Stimulated activated naive CD4-positive, alpha-beta T cell (primary cell): Measurements from ENCODE around the gene KLF16.
"Not testable (repeated sequence)": the region's sequence is repeated elsewhere in the genome, so short reads cannot be mapped to it uniquely, and the experiment has no call there.

Experiments used
- DNase-seq, 6 experiments: peaks; one replicate each; lab custom pipeline; 2025; lab: John Stamatoyannopoulos, UW

The KLF16 gene

GRCh38 chr19:1863328-1863637 lies at the start of gene KLF16:
TSS of gene KLF16 (minus strand) at chr19:1863579. CDS start at chr19:1863497, 82 bp downstream.
- DNase-seq = no peak

- DNase-seq = no peak
Observed at GRCh38 chr19:1912760-1913505, 49.6 kb upstream of the KLF16 start.

DNA sequence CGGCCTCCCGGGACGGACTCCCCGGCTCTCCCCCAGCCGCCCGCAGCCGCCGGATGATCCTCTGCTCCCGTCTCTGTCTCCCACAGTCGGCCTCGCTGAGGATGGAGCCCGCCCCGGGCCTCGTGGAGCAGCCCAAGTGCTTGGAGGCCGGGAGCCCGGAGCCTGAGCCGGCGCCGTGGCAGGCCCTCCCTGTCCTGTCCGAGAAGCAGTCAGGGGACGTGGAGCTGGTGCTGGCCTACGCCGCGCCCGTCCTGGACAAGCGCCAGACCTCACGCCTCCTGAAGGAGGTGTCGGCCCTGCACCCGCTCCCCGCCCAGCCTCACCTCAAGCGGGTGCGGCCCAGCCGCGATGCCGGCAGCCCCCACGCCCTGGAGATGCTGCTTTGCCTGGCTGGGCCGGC lies 48.6 kb upstream of the KLF16 start:
- DNase-seq = no peak

DNA sequence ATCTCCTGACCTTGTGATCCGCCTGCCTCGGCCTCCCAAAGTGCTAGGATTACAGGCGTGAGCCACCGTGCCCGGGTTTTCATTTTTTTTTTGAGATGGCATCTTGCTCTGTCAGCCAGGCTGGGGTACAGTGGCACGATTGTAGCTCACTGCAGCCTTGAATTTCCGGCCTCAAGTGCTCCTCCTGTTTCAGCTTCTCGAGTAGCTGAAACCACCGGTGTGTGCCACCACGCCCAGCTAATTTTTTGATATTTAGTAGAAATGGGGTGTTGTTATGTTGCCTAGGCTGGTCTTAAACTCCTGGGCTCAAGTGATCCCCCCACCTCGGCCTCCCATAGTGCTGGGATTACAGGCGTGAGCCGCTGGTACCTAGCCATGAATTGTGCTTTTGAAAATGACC lies 47.7 kb upstream of the KLF16 start:
- no peak for DNase-seq

- no peak for DNase-seq
Observed at GRCh38 chr19:1910177-1910576, 46.8 kb upstream of the KLF16 start.

DNA sequence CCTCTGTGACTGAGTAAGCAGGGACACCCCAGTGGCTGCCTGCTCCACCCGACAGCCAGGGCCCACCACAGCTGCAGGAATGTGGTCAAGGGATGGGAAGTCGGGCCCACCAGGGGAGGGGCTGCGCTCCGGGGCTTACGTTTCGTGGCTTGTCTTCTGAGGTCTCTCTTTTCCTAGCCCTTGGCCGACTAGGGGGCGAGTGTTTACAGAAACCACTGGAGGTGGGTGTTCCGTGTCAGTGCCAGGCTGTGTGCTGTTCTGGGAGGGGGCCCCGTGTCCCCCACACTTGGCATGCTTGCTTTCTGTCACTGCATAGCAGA lies 46.3 kb upstream of the KLF16 start:
- DNase-seq = no peak

DNA sequence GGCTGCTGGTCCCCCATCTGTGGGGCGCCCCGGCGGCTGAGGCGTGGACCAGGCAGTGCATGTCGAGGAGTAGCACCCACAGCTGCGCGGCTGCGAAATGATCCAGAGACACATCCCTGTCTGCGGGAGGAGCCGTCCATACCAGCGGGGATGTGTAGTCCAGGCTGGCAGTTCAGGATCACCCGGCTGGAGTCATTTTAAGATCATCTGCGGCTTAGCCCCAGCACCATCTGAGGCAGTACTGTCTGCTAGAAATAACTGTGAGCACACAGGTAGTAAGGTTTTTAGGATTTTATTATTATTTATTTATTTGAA lies 44.9 kb upstream of the KLF16 start:
- DNase-seq = no peak

GRCh38 chr19:1907563-1908363 lies 44.4 kb upstream of the KLF16 start:
- DNase-seq = no peak

GRCh38 chr19:1906985-1907562 lies 43.7 kb upstream of the KLF16 start:
- DNase-seq = no peak

DNA sequence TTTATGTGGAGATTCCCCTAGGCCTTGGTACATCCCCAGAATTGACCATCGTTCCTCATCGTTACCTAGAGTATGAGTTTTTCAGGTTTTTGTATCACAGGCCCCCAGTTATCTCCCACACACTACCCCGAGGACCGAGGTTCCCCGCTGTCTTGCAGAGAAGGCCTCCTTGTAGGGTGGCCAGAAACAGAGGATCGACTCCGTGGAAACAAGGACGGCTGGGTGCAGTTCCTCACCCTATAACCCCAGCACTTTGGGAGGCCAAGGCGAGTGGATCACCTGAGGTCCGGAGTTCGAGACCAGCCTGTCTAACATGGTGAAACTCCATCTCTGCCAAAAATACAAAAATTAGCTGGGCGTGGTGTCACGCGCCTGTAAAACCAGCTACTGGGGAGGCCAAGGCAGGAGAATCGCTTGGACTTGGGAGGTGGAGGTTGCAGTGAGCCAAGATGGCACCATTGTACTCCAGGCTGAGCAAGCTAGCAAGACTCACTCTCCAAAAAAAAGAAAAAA lies 42.5 kb upstream of the KLF16 start:
- no peak for DNase-seq

- peak; percentile 93 to 97 (median 96) for DNase-seq
Observed at GRCh38 chr19:1905110-1905862, 41.9 kb upstream of the KLF16 start, which contains the start of the genes ADAT3 and SCAMP4. TSS of gene ADAT3 (plus strand) at chr19:1905399. CDS start at chr19:1912048, 6,649 bp downstream. TSS of gene SCAMP4 (plus strand) at chr19:1905399. CDS start at chr19:1915020, 9,621 bp downstream.

DNA sequence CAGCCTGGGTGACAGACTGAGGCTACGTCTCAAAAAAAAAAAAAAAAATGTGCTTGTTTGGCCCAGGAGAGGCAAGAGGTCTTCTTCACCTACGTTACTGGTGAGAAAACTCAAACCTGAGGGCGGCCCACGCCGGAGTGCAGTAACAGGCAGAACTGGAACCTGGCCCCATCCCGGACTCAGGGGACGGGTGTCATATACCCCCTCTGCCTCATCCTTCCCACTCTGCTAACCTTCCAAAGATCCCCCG lies 41.4 kb upstream of the KLF16 start:
- no peak for DNase-seq

DNA sequence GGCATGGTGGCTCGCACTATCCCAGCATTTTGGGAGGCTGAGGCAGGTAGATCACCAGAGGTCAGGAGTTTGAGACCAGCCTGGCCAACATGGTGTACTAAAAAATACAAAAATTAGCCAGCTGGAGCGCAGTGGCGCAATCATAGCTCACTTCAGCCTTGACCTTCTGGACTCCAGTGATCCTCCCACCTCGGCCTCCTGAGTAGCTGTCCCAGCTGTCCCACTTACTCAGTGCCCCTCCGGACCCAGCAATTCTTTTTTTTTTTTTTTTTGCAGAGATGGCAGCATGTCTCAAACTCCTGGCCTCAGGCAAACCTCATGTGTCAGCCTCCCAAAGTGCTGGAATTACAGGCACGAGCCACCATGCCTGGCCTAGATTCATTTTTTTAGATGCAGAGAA lies 39.5 kb upstream of the KLF16 start:
- no peak for DNase-seq

DNA sequence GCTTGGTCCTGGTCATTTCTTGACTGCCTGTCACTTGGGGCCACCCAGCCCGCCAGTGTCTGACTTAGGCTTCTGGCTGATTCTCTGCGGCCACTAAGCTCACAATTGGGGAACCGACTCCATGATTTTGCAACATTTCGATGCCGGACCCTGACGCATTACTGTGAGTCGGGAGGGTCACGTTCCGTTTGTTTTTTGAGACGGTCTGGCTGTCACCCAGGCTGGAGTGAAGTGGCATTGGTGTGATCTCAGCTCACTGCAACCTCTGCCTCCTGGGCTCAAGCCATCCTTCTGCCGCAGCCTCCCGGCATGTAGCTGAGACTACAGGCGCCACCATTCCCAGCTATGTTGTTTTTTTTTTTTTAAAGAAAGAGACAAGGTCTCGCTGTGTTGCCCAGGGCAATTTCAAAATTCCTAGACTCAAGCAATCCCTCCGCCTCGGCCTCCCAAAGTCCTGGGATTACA lies 38.6 kb upstream of the KLF16 start:
- no peak for DNase-seq

- no peak for DNase-seq
Observed at GRCh38 chr19:1896508-1896907, 33.1 kb upstream of the KLF16 start.

- no peak for DNase-seq
Observed at GRCh38 chr19:1893791-1894190, 30.4 kb upstream of the KLF16 start.

- no peak for DNase-seq
Observed at GRCh38 chr19:1889907-1890306, 26.5 kb upstream of the KLF16 start.

DNA sequence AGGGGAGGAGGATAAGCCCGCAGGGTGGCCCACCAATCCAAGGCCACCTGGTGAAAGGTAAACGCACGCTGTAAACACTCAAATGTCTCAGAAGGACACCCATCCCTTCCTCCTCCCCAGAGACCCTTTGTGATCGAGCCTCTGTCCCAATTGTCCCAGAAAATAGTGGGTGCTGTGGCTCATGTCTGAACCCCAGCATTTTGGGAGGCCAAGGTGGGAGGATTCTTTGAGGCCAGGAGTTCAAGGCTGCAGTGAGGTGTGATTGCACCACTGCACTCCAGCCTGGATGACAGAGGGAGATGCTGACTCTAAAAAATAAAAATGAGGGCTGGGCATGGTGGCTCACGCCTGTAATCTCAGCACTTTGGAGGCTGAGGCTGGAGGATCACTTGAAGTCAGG lies 25.0 kb upstream of the KLF16 start:
- DNase-seq = no peak

DNA sequence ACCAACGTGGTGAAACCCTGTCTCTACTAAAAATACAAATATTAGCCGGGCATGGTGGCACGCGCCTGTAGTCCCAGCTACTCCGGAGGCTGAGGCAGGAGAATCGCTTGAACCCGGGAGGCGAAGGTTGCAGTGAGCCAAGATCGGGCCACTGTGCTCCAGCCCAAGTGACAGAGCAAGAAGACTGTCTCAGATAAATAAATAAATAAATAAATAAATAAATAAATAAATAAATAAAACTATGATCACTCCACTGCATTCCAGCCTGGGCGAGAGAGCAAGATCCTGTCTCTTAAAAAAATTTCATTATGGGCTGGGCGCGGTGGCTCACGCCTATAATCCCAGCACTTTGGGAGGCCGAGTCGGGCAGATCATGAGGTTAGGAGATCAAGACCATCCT lies 23.0 kb upstream of the KLF16 start:
- DNase-seq = not testable (repeated sequence)

GRCh38 chr19:1885398-1886119 lies 22.2 kb upstream of the KLF16 start, which contains the start of gene ABHD17A:
TSS of gene ABHD17A (minus strand) at chr19:1885496. CDS start at chr19:1881566, 3,930 bp downstream.
- DNase-seq = peak; percentile 85 to 93 (median 92)

GRCh38 chr19:1884719-1885334 lies 21.4 kb upstream of the KLF16 start:
- DNase-seq = no peak
